ENCODE results near the gene VPS9D1. TPM values are rescaled to one million over a fixed set of nuclear protein-coding genes. Genes with fewer than 3 reads are reported as not detected.
"Not testable (repeated sequence)": the region's sequence is repeated elsewhere in the genome, so short reads cannot be mapped to it uniquely, and the experiment has no call there.

Gene VPS9D1
- total and polyA plus RNA-seq, 7 donors = 3.8 to 19.2 (median 5.3) TPM

DNA sequence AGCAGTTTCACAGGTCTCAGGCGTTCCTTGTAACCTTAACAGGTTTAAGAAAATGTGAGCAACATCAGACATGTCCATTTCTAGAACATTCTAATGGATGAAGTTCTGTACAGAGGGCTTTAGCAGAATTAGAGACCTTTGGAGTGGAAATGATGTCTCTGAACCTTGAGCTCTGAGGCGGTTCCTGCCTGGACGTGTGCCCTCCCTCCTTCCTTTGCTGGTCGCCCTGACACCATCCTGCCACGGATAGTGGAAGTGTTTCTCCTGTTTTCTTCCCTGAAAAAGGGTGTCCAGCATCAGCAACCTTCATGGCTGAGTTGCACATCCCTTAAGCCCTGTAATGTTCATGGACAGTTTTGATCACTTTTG is 51.9 kb downstream of the VPS9D1 start:
- 46 to 66% methylated on average over 5 of the region's 5 CpGs for WGBS, 2 donors
- H3K27ac ChIP-seq = no peak overlapping the region
- no peak overlapping the region for H3K4me3 ChIP-seq
- H3K36me3 ChIP-seq = peaks cover 0 to under 1% (median 0%) of the 10 kb centered on the region in 4 donors
- no peaks in the 10 kb centered on the region for H3K27me3 ChIP-seq
- H3K9me3 ChIP-seq = no peaks in the 10 kb centered on the region
- TF ChIP-seq POLR2AphosphoS5 (IDR thresholded peaks at IDR 0.05) (no peak), POLR2A (IDR thresholded peaks at IDR 0.05) (no peak), EP300 (IDR thresholded peaks at IDR 0.05) (no peak), CTCF (IDR thresholded peaks at IDR 0.05) (no peak)
- DNase-seq = no peak
- intact Hi-C loops (cut with DNase I) = no loop called here
- H3K4me1 ChIP-seq = no peaks in the 10 kb centered on the region

- intact Hi-C loops (cut with DNase I) = no loop called here
- peaks cover 0 to 8% (median 4%) of the 10 kb centered on the region in 4 donors for H3K36me3 ChIP-seq
- H3K4me1 ChIP-seq = no peaks in the 10 kb centered on the region
- TF ChIP-seq POLR2AphosphoS5 (IDR thresholded peaks at IDR 0.05) (no peak), POLR2A (IDR thresholded peaks at IDR 0.05) (no peak), CTCF (IDR thresholded peaks at IDR 0.05) (no peak), EP300 (IDR thresholded peaks at IDR 0.05) (no peak)
- no peak overlapping the region for H3K27ac ChIP-seq
- no peak for DNase-seq
- H3K27me3 ChIP-seq = no peaks in the 10 kb centered on the region
- 83 to 88% methylated on average over 9 of the region's 9 CpGs for WGBS, 2 donors
- no peaks in the 10 kb centered on the region for H3K9me3 ChIP-seq
- no peak overlapping the region for H3K4me3 ChIP-seq
Observed at GRCh38 chr16:89667633-89668032, 53.1 kb downstream of the VPS9D1 start.

DNA sequence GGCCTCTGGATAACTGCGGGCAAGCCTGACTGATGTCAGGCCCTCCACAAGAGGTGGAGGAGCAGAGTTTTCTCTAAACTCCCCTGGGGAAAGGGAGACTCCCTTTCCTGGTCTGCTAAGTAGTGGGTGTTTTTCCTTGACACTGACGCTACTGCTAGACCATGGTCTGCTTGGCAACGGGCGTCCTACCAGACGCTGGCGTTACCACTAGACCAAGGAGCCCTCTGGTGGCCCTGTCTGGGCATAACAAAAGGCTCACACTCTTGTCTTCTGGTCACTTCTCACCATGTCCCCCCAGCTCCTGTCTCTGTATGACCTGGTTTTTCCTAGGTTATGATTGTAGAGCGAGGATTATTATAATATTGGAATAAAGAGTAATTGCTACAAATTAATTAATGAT is 53.7 kb downstream of the VPS9D1 start:
- H3K27ac ChIP-seq; DNase-seq; intact Hi-C loops (cut with DNase I); H3K4me3 ChIP-seq; H3K4me1 ChIP-seq; H3K27me3 ChIP-seq; H3K9me3 ChIP-seq: not testable (repeated sequence)
- H3K36me3 ChIP-seq = peaks cover 0 to 13% (median 4%) of the 10 kb centered on the region in 4 donors
- 62 to 66% methylated on average over 7 of the region's 7 CpGs for WGBS, 2 donors

DNA sequence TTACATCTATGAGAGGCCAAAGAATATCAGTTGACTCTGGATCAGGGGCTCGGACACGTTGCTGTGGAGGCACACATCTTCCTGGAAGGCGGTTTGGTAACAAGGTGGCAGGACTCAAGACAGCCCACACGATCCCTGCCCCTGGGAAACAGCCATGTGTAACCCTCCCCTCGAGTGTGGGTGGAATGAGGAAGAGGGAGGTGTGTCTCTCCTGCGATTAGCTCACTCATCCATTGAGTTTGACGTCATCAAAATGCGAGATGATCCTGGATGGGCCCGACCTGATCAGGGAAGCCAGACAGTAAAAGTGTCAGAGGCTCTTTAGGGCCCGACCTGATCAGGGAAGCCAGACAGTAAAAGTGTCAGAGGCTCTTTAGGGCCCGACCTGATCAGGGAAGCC is 56.5 kb downstream of the VPS9D1 start:
- intact Hi-C loops (cut with DNase I); H3K4me1 ChIP-seq; H3K27ac ChIP-seq; H3K9me3 ChIP-seq; H3K4me3 ChIP-seq; DNase-seq; H3K27me3 ChIP-seq: not testable (repeated sequence)
- 83 to 87% methylated on average over 10 of the region's 11 CpGs for WGBS, 2 donors
- H3K36me3 ChIP-seq = peaks cover 0 to 25% (median 4%) of the 10 kb centered on the region in 4 donors

DNA sequence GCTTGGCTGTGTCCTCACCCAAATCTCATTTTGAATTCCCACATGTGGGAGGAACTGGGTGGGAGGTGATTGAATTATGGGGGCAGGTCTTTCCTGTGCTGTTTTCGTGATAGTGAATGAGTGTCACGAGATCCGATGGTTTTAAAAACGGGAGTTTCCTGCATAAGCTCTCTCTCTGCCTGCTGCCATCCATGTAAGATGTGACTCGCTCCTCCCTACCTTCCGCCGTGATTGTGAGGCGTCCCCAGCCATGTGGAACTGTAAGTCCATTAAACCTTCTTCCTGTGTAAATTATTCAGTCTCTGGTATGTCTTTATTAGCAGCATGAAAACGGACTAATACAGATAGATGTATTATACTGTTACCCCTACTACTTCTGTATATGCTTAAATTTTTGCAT is 59.5 kb downstream of the VPS9D1 start:
- DNase-seq = no peak
- no peaks in the 10 kb centered on the region for H3K27me3 ChIP-seq
- no peak for TF ChIP-seq CTCF (IDR thresholded peaks at IDR 0.05)
- no peak for TF ChIP-seq EP300 (IDR thresholded peaks at IDR 0.05)
- no peak for TF ChIP-seq POLR2AphosphoS5 (IDR thresholded peaks at IDR 0.05)
- no peak for TF ChIP-seq POLR2A (IDR thresholded peaks at IDR 0.05)
- H3K4me1 ChIP-seq = peaks cover 0 to 24% (median 20%) of the 10 kb centered on the region in 4 donors
- H3K9me3 ChIP-seq = no peaks in the 10 kb centered on the region
- H3K36me3 ChIP-seq = peaks cover 0 to 25% (median 4%) of the 10 kb centered on the region in 4 donors
- intact Hi-C loops (cut with DNase I) = no loop called here
- H3K27ac ChIP-seq = no peak overlapping the region
- H3K4me3 ChIP-seq = no peak overlapping the region
- 96 to 97% methylated on average over 9 of the region's 9 CpGs for WGBS, 2 donors

- Histone ChIP-seq H3K27me3 (no peaks in the 10 kb centered on the region), H3K36me3 (peaks cover 0 to 25% (median 4%) of the 10 kb centered on the region in 4 donors), H3K27ac (no peak overlapping the region), H3K4me1 (peaks cover 0 to 28% (median 23%) of the 10 kb centered on the region in 4 donors), H3K4me3 (no peak overlapping the region), H3K9me3 (no peaks in the 10 kb centered on the region)
- intact Hi-C loops (cut with DNase I) = no loop called here
- no peak for DNase-seq
- 95% methylated on average over 7 of the region's 7 CpGs for WGBS, 2 donors
- TF ChIP-seq EP300 (IDR thresholded peaks at IDR 0.05) (no peak), POLR2AphosphoS5 (IDR thresholded peaks at IDR 0.05) (no peak), POLR2A (IDR thresholded peaks at IDR 0.05) (no peak), CTCF (IDR thresholded peaks at IDR 0.05) (no peak)
Observed at GRCh38 chr16:89660146-89660545, 60.6 kb downstream of the VPS9D1 start.
